ENCODE data around the gene FHIP2A.

The FHIP2A gene

DNA sequence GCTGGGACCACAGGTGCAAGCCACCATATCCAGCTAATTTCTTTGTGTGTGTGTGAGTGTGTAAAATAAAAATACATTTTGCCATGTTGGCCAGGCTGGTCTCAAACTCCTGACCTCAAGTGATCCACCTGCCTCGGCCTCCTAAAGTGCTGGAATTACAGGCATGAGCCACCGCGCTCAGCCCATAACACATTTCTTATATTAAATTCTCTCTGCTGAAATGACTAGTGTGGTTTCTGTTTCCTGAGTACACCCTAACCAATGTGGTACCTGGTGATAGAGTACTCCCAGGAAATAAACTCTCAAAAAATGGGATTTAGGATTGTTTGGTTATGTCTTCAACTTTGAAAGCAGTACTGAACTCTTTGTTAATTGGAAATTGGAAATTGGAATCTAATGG, 19.4 kb upstream of the FHIP2A start:
- no peak overlapping the region for H3K4me3 ChIP-seq (ENCODE audit: low read depth, low read length)
- TF ChIP-seq, protein P1, sequence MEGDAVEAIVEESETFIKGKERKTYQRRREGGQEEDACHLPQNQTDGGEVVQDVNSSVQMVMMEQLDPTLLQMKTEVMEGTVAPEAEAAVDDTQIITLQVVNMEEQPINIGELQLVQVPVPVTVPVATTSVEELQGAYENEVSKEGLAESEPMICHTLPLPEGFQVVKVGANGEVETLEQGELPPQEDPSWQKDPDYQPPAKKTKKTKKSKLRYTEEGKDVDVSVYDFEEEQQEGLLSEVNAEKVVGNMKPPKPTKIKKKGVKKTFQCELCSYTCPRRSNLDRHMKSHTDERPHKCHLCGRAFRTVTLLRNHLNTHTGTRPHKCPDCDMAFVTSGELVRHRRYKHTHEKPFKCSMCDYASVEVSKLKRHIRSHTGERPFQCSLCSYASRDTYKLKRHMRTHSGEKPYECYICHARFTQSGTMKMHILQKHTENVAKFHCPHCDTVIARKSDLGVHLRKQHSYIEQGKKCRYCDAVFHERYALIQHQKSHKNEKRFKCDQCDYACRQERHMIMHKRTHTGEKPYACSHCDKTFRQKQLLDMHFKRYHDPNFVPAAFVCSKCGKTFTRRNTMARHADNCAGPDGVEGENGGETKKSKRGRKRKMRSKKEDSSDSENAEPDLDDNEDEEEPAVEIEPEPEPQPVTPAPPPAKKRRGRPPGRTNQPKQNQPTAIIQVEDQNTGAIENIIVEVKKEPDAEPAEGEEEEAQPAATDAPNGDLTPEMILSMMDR (IDR thresholded peaks at IDR 0.05; ENCODE audit: low read depth, low read length), result no peak

DNA sequence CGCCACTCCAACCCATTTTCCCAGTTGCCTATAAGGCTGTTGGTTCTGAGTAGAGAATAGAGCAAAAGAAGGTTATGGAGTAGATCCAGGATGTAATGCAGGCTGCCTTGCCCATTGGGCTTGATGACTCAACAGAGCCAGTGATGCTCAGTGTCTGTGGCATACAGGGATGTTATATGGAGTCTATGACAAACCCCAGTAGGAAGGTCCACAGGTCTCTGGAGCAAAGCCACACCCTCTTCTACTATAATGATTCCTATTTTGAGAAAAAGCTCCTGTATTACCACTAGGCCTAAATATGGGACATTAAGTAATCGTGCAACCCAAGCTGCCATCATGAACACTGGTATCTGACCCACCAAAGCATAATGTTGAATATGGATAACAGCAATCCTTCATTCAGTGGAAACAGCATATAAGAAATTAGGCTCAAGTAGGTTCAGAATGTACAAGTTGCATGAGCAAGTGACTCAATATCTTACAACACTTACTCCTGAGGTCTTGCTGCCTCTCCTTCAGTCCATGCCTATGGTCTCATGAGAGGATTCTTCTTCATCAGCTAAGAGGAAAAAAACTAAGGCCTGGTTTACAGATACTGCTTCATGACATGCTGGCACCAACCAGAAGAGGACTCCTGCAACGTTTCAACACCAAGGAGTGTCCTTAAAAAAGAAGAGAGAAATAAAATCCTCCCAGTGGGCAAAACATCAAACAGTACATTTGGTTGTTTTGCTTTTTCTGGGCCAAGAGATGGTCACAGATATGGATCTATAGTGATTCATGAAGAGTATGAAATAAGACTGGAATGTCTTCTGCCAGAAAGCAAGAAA, 14.8 kb upstream of the FHIP2A start:
- no peak overlapping the region for H3K4me3 ChIP-seq (ENCODE audit: low read depth, low read length)
- TF ChIP-seq, protein P1 (IDR thresholded peaks at IDR 0.05; ENCODE audit: low read depth, low read length), result no peak

DNA sequence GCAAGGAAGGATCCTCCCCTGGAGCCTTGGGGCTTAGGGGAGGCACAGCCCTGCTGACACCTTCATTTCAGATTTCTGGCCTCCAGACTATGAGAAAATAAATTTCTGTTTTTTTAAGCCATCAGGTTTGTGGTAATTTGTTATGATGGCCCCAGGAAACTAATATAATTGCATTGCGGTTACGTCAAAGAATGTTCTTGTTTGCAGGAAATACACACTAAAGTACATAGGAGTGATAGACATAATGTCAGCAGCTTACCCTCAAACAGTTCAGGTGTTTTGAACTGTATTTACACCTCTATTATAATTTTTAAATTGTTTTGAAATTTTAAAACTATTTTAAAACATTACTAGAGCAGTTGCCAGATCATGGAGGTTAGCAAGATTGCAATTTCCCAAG, 12.6 kb upstream of the FHIP2A start:
- H3K4me3 ChIP-seq (ENCODE audit: low read depth, low read length), result no peak overlapping the region
- TF ChIP-seq, protein P1 (IDR thresholded peaks at IDR 0.05; ENCODE audit: low read depth, low read length), result no peak

DNA sequence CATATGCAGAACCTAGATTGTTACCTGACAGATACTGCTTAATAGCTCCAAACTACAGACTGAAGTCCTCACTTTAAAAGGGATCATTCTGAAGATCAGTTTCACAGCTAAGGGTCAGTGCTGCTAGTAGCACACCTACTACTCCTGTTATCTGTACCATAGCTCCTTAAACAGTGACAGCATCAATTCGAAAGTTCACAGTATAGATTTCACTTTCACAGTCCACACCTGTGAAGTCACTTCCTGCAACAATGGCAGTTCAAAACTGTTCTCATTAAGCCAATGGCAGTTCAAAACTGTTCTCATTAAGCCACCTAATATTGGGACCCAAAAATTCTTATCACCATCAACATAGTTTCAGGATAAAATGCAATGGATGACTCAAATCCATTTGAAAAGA, 10.7 kb upstream of the FHIP2A start:
- TF ChIP-seq, protein P1 (IDR thresholded peaks at IDR 0.05; ENCODE audit: low read depth, low read length), result no peak
- no peak overlapping the region for H3K4me3 ChIP-seq (ENCODE audit: low read depth, low read length)

DNA sequence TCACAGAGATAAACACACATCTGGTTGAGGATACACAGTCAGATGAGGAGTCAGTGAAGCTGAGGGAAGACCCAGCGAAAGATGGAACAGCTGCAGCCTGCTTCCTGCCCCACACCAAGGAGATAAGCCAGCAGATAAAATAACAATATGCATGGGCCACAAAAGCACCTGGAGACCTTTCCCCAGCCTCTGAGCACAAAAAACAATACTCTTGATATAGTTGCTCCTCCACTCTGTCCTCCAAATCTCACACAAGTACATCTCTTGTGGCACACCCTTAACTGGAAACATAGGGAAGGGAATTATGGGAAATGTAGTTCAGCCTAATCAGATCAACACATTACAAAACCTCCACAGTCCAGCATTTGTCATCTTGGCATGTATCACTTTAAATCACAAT, 9.7 kb upstream of the FHIP2A start:
- no peak overlapping the region for H3K4me3 ChIP-seq (ENCODE audit: low read depth, low read length)
- TF ChIP-seq, protein P1 (IDR thresholded peaks at IDR 0.05; ENCODE audit: low read depth, low read length), result no peak

DNA sequence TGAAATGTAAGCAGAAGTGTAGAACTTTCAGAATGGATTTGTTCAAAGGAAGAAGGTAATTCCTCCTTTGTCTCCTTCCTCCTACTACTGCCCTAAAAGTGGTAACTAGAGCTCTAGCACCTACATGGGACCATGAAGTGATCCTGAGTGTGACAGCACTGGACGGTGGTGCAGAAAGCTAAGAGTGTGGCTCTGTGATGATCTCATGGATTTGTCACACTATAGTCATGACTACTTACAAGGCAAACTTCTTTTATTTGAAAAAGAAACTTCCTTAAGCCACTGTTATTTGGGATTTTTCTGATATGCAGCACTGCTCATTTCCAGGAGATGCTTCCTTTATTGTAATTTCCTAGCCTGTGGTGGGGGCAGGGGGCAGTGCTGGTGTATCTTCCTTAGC, 5.8 kb upstream of the FHIP2A start:
- TF ChIP-seq, protein P1 (IDR thresholded peaks at IDR 0.05; ENCODE audit: low read depth, low read length), result no peak
- no peak overlapping the region for H3K4me3 ChIP-seq (ENCODE audit: low read depth, low read length)

DNA sequence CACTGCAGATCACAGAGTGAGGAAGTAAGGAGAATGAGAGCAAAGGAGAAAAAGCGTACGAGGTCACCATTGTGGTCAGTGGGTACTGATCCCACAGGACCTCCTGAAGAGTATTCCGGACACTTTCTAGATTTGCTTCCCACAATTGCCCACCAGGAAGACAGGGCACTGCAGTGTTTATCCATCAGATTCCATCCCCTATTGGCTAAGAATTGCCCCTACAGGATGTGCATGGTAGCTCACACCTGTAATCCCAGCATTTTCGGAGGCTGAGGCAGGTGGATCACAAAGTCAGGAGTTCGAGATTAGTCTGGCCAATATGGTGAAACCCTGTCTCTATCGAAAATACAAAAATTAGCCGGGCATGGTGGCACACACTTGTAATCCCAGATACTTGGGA, 5.3 kb upstream of the FHIP2A start:
- no peak overlapping the region for H3K4me3 ChIP-seq (ENCODE audit: low read depth, low read length)

More for the DNA sequence above, 5.3 kb upstream of the FHIP2A start:
- TF ChIP-seq, protein P1 (IDR thresholded peaks at IDR 0.05; ENCODE audit: low read depth, low read length), result no peak
